Measurements from ENCODE around the gene PUM2.

DNA sequence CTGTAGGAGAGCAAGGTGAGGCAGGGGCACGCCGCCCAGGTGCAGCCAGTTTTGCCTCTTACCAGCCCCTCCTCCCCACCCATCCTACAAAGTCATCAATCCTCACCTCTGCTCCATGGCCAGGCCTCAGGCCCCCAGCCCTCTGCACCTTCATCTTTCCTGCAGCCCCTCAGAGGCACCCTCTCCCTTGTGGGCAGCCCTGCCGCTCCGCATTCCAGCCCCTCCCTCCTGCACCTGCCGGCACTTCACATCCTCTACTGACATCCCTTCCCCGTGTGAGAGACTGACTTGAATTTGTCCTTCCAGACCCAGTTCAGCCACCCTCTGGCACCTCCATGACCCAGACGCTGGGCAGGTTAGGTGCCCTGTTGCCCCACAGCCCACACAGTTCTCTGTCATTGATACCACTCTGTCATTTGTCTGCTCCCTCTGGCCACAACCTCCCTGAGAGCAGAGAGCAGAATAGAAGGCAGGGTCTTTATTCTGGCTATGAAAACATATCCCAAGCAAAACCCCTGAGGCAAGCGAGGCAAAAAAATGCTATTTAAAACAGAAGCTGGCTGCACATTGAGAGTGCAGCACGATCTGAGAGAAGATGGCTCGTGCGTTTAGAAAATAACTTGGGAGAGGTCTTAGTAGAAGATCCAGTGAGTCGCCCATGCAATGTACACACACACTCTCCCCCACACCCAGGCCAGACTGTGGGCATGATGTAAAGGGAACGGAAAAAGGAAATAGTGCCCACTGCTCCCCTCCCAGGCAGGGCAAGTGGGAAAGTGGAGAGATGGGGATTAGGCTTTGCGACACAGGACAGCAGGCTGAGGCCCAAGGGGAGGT, 151.6 kb downstream of the PUM2 start:
- TF ChIP-seq LEF1 (IDR thresholded peaks at IDR 0.05; ENCODE audit: borderline replicate concordance) (no peak), FOXM1 (IDR thresholded peaks at IDR 0.05; ENCODE audit: borderline replicate concordance) (no peak), ELF4 (IDR thresholded peaks at IDR 0.05) (no peak), CTBP1 (IDR thresholded peaks at IDR 0.05; ENCODE audit: borderline replicate concordance) (no peak), ZNF384 (IDR thresholded peaks at IDR 0.05) (no peak), SP1 (IDR thresholded peaks at IDR 0.05) (no peak), FOXK2 (IDR thresholded peaks at IDR 0.05) (no peak), BHLHE40 (IDR thresholded peaks at IDR 0.05; ENCODE audit: borderline replicate concordance) (no peak), FOXA1 (IDR thresholded peaks at IDR 0.05) (no peak), SUZ12 (IDR thresholded peaks at IDR 0.05) (no peak)
